OCI-LY7 (cell line): ENCODE results near the gene SCN5A.

Experiments
- CTCF ChIP-seq: fragments of 200-600 bp; sonication (generic); conservative IDR thresholded peaks from 2 replicates; pipeline ENCODE4 v1.5.1; 2014; ENCODE audit warnings: mild to moderate bottlenecking, antibody characterized with exemption, low read length, moderate library complexity, mixed read lengths
- EZH2phosphoT487 ChIP-seq: fragments of 200-600 bp; sonication (generic); IDR thresholded peaks from 2 replicates; pipeline ENCODE4 v1.6.1; 2018; ENCODE audit warnings: low read depth, borderline replicate concordance, mild to moderate bottlenecking, mixed run types, antibody characterized with exemption, low read length, moderate library complexity, mixed read lengths

GRCh38 chr3:38690185-38690584, 40.7 kb upstream of the SCN5A start:
- no peak for TF ChIP-seq CTCF
- TF ChIP-seq EZH2phosphoT487 = no peak
